NAMALWA (cell line): Measurements from ENCODE around the gene SH3BP2.

ENCODE experiments used
- DNase-seq: peaks from one replicate; pipeline ENCODE4 v3.0.0-alpha.2; 2015; ENCODE audit warnings: low spot score

The SH3BP2 gene

DNA sequence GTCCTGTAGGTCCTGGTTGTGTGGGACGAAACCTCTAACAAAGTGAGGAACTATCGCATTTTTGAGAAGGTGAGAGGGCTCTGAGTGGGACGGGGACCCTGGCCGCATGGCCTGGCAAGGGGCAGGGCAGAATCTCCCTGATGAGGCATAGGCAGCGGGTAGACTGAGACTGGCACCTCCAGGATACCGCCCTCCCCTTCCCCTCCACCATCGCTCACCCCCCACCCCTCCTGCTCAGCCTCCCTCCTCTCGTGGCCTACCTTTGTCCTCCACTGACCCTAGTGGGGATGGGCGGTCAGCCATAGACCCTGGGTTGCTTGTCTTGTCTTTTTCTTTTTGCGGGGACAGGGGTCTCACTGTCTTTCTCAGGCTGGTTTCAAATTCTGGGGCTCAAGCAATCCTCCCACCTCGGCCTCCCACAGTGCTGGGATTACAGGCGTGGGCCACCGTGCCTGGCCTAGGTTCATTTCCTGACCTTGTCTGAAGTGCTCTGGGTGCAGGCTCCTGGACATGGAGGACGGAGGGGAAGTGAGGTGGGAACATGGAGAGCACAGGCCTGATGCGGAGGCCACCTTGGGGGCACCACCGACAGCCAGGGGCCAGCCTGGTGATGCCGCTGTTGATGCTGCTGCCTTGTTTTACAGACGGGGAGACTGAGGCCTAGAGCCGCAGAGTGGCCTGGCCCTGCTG lies 40.2 kb downstream of the SH3BP2 start:
- no peak for DNase-seq

DNA sequence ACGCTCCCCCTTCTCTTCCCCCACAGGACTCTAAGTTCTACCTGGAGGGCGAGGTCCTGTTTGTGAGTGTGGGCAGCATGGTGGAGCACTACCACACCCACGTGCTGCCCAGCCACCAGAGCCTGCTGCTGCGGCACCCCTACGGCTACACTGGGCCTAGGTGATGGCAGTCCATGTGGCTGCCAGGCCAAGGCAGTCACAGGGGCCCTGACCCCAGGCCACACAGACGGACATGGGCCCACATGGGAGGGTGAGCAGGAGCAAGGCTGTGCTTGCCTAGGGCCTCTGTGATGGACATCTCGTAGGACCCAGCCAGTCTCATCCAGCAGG lies 40.8 kb downstream of the SH3BP2 start:
- DNase-seq, result no peak

DNA sequence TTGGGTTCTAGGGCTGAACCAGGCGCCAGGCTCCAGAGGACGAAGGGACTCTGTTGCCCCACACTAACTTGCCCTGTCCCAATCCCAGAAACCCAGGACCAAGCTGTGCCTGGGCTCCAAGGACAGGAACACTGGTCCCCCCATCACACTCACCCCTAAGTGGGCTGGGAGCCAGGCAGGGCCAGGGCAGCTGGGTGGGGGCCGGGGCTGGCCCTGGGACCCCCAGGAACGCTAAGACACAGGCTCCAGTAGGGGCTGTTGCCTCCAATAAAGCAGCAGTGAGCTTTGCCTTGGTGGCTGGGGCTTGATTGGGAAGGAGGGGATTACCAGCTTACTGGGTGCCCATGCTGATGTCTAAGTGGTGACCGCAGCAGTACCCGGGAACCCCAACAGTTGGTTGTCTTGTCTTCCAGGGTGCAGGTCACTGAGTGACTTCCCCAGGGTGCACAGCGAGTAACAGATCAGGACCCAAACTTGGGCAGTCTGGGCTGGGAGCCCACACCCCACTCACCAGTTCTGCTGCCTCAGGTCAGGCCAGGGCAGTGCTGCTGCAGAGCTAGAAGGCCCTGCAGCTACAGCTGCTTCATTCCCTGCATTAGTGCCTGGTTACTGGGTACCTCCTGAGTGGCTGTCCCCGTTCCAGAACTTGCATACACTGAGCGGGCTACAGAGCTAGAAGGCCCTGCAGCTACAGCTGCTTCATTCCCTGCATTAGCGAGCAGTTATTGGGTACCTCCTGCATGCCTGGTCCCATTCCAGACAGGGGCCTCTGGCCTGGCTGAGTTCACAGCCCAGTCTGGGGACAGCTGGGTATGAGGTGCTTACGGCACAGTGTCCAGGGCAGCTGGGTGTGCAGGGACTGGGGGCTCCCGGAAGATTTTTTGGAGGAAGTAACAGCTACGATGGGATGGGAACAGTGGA lies 41.4 kb downstream of the SH3BP2 start:
- no peak for DNase-seq

DNA sequence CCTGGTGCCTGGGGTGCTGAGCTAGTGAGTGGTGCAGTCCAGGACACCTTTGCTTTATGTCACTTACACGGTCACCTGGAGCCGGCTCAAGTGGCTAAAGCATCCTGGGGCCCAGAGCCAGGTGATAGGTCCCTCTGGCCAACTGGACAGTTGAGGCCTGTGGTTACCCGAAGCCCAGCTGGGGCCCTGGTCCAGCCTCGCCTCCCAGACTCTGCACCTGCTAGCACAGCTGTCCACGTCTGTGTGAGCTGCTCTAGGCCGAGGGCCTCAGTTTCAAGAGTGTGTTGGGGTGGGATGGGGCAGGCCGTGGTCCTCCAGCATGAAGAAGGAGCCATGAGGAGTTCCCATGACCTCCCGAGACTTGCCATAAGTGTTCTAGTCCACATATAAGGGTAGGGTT lies 43.1 kb downstream of the SH3BP2 start:
- DNase-seq, result no peak

DNA sequence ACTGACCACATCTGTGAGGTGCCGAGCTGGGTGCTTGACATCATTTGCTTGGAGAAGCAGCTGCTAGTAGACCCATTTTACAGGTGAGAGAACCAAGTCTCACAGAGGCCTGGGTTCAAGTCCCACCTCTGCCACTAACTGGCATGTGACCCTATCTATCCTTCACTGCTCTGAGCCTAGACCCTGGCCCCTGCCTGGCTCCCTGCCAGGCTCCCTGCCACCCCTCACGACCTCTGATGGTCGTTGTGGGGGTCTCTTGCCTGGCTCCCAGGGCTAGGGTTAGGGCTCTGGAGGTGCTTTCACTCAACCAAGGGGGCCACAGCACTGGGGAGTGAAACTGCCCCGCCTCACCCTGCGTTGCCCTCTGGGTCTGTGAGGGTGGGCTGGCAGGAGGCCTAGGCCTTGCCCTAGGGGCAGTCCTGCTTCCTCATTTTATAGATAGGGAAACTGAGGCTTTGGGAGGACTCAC lies 43.5 kb downstream of the SH3BP2 start:
- DNase-seq, result no peak

DNA sequence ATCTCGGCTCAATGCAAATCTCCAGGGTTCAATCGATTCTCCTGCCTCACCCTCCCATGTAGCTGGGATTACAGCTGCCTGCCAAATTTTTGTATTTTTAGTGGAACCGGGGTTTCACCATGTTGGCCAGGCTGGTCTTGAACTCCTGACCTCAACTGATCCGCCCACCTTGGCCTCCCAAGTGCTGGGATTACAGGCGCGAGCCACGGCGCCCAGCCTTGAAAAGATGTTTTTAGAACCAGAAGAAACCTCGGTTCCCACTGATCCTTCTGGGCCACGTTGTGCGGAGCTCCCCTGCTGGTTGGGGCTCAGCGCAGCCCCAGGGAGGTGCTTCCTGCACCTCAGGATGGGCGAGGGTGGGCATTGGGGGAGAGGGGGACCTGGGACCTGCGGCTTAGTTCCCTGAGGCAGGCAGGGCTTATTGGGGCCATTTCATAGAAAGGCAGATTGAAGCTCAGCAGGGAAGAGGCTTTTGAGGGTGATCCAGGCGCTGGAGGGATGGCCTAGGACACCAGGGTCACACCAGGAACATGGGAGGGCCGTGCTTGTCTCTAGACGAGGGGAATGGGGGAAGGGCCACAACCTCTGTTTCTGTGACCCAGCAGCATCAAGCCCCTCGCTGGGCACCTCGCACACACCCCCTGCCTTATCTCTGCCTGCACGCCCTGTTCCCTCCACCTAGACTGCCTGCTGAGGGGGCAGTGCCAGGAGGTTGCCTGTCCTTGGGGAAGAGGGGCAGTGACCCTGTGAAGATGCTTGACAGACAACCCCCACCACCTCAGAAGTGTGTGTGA lies 44.4 kb downstream of the SH3BP2 start:
- DNase-seq, result no peak

DNA sequence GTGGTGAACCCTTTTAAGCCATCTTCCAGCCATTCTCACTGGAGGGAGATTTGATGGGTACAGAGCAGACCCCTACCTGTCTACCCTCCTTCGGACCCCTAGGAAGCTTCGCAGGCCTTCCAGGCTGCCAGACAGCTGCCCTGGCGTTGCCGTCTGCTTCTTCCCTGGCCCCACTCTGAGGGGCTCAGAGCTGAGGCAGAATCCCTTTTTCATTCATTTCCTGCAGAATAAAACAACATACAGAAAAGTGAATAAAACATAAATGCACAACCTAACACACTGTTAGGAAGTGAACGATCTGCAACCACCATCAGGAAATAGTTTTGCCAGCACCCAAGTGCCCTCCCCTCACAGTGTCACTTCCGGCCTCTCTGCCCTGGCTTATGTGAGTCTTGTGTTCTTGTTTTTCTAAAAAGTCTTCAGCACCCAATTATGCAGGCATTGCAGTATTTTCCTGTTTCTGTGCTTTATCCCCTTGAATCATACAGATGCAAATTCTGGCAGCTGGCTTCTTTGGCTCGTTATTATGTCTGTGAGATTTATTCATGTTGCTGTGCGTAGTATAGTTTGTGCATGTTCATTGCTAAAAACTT lies 45.1 kb downstream of the SH3BP2 start:
- peak; percentile 77 for DNase-seq

DNA sequence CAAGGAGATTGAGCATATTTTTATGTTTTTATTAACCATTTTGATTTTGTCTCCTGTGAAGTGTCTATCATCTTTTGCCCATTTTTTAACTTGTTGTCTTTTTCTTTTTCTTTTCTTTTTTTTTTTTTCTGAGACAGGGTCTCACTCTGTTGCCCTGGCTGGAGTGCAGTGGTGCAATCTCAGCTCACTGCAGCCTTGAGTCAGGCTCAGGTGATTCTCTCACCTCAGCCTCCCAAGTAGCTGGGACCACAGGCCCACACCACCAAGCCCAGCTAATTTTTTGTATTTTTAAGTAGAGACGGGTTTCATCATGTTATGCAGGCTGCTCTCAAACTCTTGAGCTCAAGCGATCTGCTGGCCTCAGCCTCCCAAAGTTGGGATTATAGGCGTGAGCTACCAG lies 46.2 kb downstream of the SH3BP2 start:
- no peak for DNase-seq

DNA sequence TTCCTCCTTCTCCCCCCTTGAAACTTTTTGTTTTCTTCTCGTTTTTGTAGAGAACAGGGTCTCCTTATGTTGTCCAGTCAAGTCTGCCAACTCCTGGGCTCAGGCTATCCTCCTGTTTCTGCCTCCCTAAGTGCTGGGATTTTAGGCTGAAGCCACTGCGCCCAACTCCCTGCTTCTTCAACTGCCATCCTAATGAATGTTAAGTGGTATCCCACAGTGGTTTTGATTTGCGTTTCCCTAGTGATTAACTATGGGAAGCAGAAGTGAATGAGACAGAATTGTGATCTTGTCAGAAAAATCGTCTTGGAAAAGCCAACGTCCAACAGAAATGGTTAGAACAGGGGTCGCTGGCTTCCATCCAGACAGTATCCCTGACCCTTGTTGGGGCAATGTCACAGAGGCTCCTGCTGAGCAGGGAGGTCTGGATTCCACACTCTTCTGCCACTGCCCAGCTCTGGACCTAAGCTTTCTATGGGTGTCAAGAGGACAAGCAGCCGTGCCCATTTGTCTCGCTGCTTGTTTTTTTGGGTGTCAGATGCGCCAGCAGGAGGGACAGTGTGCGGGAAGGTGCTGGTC lies 49.9 kb downstream of the SH3BP2 start:
- no peak for DNase-seq

DNA sequence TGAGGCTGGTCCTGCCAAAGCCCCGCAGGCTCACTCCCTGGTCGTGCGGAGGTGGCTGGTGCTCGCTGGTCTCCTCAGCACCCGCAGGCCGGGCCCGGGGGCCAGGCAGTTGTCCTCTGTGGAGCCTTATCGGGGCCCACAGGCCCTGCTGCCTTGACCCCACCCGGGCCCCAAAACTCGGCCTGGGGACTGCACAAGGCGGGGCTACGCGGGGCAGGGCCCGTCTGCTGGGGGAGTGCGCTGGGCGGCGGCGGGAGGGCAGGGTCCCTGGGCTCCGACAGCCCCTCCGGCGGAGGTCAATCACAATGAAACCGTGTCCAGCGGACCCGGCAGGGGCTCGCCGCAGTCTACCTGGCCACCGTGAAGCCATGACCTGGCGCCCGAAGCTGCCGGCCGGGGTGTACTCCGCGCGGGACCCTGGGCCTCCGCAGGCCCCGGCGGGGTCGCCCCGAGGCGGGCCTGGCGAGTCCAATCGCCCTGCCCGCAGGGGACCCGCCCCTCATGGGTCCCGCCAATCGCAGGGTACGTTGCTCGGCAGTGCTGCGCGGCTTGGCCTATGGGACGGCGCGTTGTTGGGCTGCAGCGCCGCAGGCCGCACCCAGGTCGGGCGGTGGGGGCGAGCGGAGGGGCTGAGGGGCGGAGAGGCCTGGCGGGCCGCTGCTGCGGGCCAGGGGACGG lies 50.5 kb downstream of the SH3BP2 start, which contains the start of gene ADD1:
Gene ADD1, plus strand, starts transcription at position 582 of the 678 bp plus-strand sequence. CDS start 32,072 bp downstream, outside the sequence.
- DNase-seq, result peak; percentile 92

DNA sequence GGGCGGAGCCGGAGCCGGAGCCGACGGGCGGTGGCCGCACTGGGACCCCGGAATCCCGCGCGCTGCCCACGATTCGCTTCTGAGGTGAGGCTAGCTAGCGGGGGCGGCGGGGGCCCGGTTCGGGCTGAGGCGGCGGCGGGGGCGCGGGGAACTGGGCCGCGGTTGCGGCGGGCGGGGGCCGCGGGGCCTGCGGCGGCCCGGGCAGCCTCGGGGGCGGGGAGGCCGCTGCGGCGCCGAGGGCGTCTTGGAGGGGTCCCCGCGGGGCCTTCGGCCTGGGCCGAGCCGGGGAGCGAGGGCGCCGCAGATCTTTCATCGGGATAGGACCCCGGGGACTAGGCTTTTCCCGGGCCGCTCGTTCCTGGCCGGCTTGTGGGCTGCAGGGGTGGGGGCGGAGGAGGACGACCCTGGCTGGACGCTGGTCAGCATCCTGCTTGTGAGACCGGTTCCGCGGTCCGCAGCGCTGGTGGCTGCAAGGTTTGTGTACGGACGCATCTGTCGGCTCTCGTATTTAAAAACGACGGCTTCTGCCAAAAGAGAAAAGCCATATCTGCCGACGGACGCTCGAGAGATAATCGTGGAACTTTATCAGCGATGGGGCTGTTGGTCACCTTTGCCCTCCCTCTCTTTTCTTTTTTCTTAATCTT lies 51.2 kb downstream of the SH3BP2 start:
- peak; percentile 57 for DNase-seq

DNA sequence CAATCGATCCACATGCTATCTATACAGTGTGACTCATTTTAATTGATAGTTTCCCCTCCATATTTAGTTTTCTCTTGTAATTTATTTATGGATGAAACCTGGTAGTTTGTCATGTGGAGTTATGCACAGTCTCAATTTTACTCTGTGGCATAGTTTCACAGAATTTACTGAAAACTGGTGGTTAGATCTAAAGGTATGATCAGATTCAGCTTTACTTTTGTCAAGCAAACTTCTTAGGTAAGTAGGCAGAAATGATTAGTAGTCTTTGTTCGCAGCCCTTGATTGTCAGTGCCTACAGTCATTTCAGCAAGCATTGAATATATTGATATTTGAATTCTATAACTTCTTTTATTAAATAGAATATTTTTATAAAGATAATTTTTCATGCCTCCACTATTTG lies 53.3 kb downstream of the SH3BP2 start:
- DNase-seq, result no peak

DNA sequence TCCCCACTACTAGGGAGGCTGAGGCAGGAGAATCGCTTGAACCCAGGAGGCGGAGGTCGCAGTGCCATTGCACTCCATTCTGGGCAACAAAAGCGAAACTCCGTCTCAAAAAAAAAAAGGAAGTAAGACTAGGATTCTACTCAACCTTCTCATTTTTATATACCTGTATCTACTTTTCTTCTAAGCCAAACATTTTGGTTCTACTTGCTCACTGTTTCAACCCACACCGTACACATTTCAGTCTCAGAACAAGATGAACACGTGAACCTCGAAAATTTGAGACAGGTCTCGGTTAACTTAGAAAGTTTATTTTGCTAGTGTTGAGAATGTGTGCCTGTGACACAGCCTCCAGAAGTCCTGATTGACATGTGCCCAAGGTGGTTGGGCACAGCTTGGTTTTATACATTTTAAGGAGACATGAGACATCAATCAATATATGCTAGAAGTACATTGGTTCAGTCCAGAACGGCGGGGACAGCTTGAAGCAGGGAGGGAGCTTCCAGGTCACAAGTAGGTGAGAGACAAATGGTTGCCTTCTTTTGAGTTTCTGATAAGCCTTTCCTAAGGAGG lies 54.5 kb downstream of the SH3BP2 start:
- DNase-seq, result no peak

DNA sequence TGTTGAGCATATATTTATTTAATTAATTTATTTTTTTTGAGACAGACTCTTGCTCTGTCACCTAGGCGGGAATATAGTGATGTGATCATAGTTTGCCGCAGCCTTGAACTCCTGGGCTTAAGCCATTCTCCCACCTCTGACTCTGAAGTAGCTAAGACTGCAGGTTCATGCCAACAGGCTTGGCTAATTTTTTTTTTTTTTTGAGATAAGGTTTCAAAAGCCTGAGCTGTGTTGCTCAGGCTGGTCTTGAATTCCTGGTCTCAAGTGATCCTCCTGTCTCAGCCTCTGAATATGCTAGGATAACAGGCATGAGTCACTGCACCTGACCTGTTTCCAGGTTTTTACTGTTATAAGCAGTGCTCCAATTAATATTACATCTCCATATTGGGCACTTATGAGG lies 55.6 kb downstream of the SH3BP2 start:
- no peak for DNase-seq

DNA sequence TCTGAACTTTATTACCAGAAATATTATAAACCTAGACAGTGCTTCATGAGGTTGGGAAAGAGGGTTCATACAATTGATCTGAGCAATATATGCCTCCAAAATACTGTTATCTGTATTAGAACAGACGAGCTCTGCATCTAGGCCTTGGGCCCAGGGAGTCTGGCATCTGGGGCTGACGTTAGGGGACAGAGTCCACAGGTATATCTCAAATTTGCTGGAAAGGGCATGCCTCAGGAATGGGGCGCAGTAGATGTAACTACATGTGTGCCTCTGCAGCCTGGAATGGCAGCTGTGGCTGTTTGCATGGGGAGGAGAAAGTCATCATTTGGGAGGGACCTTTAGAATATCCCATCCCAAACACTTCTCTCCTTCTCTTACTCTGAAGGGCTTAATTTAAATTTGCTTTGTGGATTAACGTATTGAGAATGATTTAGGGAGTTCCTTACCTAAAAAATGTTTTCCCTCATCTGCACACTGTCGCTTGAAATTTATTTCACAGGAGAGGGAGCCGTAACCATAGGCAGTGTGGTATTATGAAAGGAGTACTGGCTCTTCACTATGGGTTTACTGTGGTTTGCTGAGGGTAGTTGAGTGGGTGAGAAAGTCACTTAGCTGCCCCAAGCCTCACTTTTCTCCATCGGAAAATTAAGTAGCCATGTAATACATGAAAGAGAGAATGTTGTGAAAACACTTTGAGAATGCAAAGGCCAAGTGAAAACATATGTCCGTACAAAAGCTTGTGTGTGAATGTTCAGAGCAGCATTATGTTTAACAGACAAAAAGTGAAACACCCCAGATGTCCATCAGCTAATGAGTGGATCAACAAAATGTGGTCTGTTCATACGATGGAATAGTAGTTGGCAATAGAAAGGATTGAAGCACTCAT lies 56.6 kb downstream of the SH3BP2 start:
- DNase-seq, result no peak

DNA sequence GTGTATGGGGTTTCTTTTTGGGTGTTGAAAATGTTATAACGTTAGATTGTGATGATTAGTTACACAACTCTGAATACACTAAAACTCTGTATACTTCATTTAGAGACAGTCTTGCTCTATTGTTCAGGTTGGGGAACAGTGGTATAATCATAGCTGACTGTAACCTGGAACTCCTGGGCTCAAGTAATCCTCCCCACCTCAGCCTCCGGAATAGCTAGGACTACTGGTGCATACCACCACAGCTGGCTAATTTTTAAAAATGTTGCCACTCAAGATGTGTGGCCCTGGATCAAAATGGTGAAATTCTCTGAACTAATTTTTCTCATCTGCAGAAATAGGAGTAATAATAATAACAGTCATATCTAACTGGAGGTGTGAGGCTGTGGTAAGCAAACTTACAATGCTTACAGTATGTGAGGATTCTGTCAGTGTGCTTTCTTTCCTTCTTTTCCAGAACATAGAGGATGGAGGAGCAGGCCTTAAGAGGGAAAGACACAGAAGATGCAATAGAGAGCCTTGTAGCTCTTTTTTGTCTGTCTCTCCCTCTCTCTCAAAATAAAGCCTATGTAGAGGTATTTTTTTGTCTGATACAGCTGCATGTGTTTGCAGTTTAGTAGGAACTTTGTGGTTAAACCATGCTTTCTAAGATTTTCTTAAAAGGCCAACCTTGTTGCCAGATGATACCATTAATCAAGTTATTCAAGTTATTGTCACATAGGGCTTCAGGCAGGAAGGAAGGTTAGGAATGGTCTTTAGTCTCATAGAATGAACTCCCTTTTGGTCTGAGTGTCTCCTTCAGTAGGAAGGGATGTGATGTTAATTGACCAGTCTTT lies 58.3 kb downstream of the SH3BP2 start:
- DNase-seq, result peak; percentile 68

DNA sequence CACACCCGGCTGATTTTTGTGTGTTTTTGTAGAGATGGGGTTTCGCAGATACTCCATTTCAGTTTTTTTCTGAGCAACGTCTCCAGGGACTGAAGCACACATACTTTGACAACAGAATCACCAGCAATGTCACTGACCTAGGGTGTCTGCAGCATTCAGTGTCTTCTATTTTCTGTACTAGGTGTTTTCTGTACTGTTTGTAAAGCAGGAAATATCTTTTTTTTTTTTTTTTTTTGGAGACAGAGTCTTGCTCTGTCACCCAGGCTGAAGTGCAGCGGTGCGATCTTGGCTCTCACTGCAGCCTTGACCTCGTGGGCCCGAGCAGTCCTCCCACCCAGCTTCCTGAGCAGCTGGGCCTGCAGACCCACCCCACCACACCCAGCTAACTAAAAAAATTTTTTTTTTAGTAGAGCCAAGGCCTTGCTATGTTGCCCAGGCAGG lies 59.6 kb downstream of the SH3BP2 start:
- DNase-seq, result peak; percentile 89

DNA sequence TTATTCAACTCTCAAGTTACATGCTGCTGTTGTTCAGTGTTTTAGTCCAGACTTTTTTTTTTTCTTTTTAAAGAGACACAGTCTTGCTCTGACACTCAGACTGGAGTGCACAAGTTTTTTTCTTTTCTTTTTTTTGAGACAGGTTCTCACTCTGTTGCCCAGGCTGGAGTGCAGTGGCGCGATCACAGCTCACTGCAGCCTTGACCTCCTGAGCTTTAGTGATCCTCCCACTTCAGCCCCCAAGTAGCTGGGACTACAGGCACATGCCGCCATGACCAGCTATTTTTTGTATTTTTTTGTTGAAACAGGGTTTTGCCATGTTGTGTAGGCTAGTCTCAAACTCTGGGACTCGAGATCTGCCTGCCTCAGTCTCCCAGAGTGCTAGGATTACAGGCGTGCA lies 62.7 kb downstream of the SH3BP2 start:
- no peak for DNase-seq
